Measurements from ENCODE around the gene MAGEC1.
"Not testable (repeated sequence)": the region's sequence is repeated elsewhere in the genome, so short reads cannot be mapped to it uniquely, and the experiment has no call there.

MAGEC1 gene, protein sequence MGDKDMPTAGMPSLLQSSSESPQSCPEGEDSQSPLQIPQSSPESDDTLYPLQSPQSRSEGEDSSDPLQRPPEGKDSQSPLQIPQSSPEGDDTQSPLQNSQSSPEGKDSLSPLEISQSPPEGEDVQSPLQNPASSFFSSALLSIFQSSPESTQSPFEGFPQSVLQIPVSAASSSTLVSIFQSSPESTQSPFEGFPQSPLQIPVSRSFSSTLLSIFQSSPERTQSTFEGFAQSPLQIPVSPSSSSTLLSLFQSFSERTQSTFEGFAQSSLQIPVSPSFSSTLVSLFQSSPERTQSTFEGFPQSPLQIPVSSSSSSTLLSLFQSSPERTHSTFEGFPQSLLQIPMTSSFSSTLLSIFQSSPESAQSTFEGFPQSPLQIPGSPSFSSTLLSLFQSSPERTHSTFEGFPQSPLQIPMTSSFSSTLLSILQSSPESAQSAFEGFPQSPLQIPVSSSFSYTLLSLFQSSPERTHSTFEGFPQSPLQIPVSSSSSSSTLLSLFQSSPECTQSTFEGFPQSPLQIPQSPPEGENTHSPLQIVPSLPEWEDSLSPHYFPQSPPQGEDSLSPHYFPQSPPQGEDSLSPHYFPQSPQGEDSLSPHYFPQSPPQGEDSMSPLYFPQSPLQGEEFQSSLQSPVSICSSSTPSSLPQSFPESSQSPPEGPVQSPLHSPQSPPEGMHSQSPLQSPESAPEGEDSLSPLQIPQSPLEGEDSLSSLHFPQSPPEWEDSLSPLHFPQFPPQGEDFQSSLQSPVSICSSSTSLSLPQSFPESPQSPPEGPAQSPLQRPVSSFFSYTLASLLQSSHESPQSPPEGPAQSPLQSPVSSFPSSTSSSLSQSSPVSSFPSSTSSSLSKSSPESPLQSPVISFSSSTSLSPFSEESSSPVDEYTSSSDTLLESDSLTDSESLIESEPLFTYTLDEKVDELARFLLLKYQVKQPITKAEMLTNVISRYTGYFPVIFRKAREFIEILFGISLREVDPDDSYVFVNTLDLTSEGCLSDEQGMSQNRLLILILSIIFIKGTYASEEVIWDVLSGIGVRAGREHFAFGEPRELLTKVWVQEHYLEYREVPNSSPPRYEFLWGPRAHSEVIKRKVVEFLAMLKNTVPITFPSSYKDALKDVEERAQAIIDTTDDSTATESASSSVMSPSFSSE

DNA sequence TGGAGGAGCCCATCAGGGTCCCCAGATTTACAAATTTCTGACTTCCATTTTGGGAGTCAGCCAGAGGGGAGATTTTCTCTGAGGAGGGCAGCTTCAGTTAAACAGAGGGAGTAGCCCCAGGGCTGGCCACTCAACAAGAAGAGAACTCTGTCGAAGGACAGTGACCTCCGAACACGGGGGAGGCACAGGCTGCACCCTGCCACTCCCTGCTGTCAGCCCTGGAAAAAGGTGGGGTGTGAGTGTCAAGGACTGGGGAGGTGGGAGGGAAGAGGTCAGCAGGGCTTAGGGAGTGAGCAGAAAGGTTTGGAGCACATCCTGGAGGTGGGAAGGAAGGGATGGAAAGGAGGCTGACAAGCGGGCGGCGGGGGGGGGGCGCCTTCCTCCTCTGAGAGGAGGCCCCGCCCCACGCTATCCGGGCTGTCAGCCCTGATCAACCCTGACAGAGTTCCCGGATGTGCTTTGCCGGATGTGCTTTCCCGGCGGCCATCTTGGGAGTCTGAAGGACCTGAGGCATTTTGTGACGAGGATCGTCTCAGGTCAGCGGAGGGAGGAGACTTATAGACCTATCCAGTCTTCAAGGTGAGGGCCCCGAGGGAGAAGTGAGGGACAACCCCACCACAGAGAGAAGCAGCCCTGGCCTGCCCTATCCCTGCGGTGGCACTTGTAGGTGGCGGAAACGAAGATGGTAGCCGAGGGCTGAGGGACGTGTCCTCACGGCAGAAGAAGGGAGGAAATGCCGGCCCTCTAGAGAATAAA lies at the start of gene MAGEC1:
TSS of gene MAGEC1 (plus strand) at position 495 of the 756 bp plus-strand sequence. CDS start 1,179 bp downstream, outside the sequence.
- DNase-seq = no peak

DNA sequence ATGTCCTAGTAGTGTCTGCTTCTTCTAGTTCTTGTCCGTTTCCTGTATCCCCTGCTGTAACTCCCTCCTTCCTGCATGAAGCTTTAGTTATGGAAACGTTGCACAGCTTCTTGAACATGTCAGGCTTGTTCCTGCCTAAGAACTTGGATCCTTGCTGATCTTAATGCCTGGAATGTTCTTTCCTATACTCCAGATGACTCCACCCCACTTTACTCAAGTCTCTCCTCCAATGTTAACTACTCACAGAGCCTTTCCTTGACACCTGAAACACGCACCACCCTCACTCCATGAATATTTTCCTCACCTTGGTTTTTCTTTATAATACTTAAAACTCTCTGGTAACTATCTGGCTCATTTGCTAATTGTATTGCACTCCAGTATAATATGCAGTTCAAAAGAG lies 46.2 kb upstream of the MAGEC1 start:
- no peak for DNase-seq

DNA sequence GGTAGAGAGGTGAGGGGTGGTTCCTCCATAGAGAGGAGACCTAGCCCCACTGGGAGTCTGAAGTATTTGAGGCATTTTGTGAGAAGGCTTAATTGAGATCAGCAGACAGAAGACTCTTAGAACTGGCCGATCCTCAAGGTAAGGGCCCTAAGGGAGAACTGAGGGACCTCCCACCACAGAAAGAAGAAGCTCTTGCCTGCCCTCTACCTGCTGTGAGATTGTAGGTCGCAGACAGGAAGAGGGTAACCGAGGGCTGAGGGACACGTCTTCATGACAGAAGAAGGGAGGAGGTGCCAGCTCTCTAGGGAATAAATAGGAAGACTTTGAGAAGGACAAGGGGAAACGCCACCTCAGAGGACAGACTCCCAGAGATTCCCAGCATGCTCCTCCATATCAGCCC lies 24.1 kb upstream of the MAGEC1 start:
- DNase-seq = no peak

DNA sequence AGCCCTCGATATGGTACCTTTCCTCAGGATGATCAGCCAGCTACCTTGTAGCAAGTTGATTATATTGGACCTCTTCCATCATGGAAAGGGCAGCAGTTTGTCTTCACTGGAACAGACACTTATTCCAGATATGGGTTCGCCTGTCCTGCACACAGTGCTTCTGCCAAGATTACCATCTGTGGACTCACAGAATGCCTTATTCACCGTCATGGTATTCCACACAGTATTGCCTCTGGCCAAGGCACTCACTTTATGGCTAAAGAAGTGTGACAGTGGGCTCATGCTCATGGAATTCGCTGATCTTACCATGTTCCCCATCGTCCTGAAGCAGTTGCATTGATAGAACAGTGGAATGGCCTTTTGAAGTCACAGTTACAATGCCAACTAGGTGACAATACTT lies 14.9 kb upstream of the MAGEC1 start:
- not testable (repeated sequence) for DNase-seq

DNA sequence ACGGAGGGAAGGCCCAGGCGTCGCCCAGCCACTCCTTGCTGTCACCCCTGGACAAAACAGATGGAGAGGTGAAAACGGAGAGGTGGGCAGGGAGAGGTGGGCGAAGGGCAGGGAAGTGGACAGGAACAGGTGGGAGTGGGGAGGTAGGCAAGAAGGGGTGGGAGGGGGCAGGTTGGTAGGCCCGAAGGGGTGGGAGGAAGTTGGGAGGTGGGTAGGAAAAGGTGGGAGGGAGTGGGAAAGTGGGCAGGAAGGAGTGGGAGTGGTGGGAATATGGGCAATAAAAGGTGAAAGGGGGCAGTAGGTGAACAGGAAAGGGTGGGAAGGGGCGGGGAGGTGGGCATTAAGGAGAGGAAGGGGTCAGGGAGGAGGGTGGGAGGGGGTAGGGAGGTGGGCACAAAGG lies 9.0 kb upstream of the MAGEC1 start:
- no peak for DNase-seq

DNA sequence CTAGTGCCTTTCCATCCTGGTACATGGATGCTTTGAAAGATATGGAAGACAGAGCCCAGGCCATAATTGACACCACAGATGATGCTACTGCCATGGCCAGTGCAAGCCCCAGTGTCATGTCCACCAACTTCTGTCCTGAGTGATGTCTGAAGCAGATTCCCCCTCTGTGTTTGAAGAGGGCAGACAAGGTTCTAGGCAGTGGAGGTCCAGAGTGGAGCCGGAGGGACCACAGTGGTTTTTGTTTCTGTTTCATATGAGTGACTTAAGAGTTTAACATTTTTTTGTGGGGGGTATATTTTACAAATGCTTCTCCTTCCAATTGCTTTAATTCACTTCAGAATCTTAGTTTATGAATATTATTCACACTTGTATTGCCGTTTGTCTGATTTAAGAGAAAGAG lies 6.0 kb upstream of the MAGEC1 start:
- DNase-seq = no peak

DNA sequence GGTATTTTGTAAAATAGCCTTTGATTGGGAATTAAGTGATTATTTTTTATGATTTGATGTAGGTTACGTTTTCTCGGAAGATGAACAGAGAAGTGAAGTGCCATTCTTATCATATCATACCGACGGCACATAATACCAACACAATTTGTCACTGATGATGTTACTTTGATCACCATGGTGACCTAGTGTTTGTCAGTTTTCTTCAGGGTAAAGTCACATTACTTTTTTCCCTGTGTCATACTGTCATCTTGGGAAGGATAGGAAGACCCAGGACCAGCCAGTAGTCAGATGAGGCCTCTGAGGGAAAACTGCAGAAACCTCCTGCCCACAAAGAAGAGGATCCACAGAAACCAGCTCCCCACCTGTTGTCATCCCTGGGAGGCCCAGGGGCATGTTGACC lies 1.3 kb upstream of the MAGEC1 start:
- DNase-seq = no peak

DNA sequence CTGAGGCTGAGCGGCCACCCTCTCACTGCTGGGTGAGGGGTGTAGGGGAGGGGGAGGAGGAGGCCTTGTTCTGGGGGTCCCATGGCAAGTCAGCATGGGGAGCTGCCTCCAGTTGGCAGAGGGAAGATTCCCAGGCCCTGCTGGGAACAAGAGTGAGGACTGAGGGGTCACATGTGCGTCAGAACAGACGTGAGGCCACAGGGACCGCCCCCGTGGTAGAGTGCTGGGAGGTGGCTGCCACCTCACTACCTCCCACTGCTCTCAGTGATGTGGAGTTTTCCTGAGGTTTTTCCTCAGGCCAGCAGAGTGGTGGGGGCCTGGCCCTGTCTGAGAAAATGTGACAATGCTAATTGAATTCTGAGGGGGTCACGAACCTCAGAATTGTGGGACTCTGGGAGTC lies 568 bp downstream of the MAGEC1 start:
- no peak for DNase-seq

DNA sequence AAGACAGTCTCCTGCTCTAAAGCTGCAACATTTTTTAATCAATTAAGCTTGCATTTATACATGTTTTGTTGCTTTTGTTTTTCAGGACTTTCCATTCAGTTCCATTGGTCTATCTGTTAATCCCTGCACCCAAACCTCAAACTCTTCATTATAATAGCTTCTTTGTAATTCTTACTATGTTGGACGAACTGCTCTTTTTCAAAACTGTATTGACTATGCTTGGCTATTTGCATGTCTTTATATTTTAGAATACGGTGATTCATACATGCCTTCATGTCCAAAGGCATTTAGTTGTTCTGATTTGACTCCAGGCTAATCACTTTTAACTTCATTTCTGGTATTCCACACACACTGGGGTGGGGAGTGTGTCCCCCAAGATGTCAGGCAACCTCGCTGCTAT lies 14.1 kb downstream of the MAGEC1 start:
- DNase-seq = no peak

DNA sequence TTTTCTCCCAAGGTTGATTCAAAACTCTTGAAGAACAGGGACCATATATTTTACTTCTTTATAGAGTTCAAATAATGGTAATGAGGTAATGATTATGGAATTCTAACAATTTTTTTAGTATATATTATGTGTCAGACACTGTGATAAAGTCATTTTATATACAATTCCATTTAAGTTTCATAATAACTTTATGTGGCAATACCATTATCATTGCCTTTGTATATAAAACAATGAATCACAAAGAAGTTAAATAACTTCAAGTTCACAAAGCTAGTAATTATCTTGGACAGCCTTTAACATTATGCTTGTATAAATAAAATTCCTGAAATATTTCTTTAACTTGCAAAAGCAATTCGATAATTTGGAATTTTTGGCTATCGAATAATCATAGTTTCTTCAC lies 20.6 kb downstream of the MAGEC1 start:
- no peak for DNase-seq

DNA sequence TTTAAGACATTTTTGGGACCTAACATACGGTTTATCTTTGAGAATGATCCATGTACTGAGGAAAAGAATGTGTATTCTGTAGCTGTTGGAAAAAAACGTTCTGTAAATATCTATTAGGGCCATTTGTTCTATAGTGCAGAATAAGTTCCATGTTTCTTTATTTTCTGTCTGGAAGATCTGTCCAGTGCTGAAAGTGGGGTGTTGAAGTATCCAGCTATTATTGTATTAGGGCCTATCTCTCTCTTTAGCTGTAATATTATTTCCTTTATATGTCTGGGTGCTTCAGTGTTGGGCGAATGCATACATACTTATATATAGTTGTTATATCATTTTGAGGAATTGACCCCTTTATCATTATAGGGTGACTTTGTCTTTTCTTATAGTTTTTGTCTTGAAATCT lies 24.7 kb downstream of the MAGEC1 start:
- DNase-seq = no peak

DNA sequence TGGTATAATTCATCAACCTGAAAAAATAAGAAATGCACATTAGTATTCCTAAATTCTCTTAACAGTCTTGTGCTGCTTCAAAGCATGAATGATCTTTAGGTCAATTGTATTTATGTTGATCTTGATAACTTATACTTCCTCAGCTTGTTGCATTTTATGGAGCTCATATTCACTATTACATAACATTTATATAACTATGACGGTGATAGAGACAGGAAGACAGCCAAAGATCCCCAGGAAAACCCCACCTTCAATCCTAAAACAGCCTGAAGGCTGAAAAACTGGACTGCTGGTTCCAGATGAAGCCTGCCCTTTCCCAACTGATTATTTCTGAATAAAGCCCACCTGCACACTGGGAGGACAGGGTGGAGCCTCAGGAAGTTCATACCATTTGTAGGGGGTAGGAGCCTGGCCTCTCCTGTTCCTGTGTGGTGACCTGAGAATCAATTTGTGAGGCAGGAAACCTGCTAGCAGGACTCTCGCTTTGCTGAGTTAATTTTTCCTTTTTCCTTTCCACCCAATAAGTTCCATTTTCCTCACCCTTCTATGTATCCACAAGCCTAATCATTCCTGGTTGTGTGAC lies 30.5 kb downstream of the MAGEC1 start:
- no peak for DNase-seq

DNA sequence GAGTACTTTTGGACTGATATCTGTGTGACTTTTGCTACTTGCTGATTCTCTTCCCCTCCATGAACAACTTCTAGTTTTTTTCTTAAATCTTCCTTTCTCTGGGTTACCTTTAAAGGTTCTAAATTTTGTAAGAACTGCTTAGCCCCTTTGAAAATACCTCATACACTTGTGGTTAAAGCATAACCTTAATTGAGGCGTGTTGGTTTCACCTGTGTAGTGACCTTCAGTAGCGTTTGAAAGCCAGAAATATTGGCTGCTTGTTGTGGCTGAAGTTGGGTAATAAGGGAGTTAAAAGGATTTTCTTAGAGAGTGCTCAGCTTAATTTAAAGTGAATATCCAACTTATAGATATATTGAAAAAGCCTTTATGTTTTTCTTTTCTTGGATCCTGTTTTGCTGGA lies 32.0 kb downstream of the MAGEC1 start:
- no peak for DNase-seq

DNA sequence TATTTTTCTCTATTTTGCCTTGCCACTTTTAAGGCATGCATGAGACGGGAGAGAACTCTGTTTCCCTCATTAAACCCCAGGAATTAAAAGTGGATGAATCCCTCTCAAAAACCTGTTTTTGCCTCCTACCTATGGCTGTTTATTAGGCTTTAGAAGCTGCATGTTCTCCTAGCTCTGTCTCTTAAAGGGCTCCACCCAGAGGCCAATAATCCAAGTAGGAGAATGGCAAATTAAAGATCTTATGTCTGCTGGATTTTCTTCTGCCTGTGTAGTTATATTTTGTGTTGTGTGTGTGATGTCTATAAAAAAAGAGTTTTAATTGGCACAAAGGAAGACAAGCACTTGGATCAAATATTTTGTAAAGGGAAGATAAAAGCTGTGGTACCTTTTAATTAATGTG lies 32.4 kb downstream of the MAGEC1 start:
- DNase-seq = no peak

DNA sequence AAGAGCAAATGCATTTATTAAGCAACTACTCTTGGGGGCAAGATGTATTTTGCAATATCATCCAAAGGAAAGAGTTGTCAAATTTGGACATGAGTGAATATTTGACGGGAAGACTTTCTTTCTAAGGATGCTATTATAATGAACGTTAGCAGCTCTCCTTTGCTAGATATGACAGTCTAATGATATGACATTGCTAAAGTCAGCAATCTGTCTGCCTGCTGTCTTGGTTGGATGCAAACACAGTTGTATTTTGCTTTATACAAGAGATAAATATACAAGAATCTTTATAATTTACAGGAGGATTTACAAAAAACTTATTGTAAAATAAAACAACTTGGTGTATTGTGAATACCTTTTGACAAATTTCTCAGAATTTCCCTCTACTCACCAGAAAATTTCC lies 37.5 kb downstream of the MAGEC1 start:
- no peak for DNase-seq

DNA sequence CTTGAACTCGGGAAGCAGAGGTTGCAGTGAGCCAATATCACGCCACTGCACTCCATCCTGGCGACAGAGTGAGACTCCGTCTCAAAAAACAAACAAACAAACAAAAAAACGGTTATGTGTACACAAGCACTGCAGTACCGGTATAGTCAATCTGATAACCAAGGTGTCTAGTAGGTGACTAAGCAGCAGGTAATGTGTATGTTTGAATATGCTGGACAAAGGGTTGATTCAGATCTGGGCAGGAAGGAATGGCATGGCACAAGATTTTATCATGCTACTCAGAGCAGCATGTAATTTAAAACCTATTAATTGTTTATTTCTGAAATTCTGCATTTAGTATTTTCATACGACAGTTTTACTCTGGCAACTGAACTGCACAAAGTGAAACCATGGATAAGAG lies 41.7 kb downstream of the MAGEC1 start:
- no peak for DNase-seq

DNA sequence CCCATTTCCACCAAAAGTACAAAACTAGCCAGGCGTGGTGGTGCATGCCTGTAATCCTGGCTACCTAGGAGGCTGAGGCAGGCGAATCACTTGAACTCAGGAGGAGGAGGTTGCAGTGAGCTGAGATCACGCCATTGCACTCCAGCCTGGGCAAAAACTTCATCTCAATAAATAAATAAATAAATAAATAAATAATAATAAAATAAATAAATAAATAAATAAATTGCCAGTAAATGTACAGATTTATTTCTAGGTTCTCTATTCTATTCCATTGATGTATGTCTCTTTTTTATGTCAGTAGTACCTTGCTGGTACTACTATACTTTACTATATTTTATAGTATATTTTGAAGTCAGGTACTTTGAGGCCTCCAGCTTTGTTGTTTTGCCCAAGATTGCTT lies 43.7 kb downstream of the MAGEC1 start:
- DNase-seq = no peak

DNA sequence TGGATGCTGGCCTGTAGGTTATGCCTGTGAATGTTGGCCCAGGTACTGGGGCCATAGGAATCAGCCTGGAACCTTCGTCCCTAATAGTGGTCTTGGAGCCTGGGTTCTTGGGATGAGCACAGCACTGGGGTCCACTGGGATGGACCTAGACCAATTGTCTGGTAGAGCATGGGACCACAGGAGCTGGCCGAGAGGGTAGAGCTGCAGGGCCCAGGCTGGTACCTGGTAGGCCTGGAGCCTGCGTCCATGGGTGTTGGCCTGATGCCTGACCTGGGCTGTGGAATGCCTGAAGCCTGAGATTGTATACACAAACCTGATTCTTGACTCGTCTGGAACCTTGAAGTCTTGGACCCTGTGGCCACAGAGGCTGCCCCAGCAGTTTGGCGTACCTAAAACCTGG lies 48.9 kb downstream of the MAGEC1 start:
- no peak for DNase-seq

DNA sequence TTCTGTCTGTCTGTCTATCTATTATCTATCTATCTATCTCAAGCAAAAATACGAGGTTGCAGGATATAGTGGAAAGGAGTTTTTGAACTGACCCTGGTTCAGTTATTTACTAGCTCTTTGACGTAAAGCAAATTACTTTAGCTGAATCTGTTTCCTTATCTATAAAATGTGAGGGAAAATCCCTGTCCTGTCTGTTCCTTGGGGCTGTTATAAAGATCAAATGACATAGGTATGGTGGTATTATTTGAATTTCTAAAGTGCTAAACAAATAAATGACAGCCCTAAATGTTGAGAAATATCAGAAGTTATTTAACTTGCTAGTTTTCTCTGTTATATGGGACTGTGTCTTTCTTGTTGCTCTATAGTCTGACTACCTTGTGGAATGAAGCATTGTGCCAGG lies 55.0 kb downstream of the MAGEC1 start:
- no peak for DNase-seq
